NCI-H526 treated with DMSO at 0.1 percent for 48 hours (cell line): ENCODE data around the gene HOXA6.

Experiments
- DNase-seq: peaks from one replicate; lab custom pipeline; 2025; lab: John Stamatoyannopoulos, UW

The HOXA6 gene

DNA sequence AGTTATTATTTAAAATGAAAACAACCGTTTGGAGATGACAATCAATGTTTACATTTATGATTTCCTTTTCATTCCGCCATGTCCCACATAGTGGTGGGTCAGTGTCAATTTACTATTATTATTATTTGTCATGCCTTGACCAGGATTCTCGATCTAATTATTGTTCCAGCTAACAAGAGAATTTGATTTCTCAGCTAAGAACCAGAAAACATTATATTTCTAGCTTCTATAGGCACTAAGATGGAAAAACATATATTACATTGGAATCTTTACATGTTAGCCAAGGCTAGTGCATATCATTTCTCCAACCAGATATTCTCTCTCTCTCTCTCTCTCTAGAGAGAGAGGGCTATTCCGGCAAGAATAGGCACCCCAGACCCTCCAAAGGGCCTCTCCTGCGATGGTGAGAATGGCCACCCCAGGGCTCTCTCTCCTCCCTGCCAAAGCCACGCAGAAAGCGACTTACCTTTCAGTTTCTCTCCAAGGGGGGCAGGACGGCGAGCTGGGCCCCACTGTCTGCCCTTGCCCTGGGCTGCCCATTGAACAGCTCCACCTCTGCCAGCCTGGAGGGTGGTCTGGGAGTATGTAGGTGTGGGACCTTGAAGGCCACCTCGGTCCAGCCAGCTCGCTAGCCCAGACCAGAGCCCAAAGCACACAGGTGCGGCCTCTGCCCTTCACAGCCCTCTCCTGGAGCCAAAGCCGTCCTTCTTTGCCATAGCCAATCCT lies 2.4 kb upstream of the HOXA6 start:
- DNase-seq, result no peak

DNA sequence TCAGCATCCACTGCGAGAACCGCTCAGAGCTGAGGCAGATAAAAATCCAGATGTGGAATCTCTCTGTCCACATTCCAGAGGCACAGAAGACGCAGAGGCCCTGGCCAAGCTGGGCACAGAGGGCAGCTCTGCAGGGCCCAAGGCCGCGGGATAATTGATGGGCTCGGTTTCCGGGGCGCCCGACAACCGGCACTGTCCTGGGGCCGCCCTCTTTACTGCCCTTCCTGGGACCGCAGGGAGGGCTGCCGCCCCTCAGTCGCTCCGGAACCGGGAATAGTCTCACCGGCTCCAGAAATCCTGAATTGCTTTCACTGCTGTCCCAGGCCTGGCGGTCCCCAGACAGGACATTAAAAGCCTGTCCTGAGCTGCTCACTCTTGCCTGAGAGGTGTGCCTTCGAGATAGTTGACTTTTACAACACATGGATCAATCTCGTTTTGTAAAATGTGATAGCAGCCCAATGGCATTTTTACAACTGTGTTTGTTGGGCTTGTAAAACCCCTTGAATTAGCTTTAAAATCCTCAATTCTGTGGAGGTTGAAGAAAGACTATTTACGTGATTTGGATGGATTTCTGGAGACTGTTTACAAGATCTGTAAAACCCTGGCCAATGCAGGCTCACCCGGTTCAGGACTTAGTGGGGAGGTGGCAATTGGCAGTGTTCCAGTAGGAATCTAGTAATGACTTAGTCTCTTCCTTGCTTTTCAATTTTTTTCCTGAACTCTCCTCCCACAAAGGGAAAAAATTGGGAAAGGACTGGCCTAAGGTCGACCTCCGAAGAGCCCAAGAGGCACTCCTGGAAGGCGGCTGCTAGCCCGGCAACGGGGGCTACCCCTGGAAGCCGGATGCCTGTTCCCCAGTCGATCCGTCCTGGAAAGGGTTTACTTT lies 1.4 kb upstream of the HOXA6 start:
- no peak for DNase-seq

DNA sequence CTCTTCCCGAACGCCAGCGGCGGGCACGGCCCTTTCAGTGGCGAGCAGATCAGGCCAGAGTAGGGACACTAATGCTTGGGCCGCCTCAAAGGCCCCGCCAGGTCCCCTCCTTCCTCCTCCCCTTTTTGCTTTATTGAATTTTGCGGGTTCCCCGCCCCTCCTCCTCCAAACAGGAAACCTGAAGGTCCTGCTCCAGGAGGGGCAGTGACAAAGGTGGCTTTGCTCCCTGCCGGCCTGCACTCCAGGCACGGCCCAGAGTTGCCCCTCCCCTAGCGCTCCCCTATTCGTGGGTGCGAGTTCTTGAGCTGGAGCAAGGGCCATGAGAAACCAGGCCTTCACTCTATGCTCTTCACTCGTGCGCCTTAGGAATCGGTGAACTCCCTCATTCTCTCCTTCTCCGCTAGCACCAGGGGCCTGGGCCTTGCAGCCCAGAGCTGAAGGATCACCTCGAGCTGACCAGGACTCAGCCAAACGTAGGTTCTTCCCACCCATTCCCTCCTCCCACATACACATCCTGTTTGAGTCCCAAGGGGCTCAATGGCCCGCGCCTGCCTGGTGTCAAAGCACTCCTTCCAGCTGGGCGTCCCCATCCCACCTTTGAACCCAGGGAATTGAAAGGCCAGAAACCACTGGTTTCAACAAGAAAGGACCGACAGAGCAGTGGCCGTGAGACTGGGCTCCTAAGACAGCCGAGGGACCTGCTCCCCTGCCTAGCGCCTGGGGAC lies 619 bp upstream of the HOXA6 start:
- DNase-seq, result no peak

DNA sequence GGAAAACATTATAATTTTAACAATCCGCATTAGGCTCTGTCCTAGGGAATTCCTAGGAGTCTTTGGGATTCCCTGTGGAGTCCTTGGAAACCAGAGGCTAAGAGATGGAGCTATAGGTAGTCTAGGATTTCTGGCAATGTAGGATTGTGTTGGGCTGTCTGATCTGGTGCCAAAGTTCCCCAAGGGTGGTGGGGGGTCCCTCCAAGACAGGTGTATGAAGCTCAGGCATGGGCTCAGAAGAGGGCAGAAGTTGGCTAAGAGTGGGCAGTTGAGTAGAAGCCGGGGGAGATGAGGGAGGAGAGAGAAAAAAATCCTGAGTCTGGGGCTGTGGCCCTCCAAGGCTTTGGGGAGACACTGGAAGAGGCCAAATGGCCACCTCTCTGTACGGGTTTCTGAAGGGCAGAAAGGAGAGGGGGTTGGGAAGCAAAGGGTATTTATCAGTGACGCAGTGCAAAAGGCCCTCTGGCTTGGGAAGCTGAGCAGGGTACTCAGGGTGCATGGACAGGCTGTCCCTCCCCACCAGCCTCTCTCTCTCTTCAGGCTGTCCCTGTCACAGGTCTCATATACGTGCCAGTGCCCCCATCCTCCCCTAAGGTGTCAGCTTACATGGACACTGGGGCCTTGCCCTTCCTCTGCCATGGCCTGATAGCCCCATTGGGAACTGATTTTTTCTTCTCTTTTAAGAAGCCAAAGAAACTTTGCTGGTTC lies 929 bp downstream of the HOXA6 start:
- no peak for DNase-seq

DNA sequence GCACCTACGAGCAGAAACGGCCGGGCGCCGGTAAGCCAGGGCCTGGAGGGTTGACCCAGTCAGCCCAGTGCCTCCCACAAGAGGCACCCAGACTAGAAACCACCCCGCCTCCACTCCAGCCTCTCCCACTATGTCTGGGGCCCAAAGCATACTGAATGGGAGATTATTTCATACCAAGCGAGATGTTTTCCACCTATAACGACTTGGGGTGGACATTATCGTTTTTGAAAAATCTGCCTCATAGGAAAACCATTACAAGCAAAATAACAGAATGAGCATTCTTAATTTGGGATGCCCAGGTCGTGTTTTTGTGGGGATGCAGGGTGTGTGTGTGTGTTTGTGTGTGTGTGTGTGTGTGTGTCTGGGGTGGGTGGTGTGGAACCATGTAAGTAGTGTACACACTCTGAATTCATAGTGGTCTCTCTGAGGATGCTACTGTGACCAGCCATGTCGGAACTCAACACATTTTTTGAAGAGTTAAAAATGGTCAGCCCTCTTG lies 1.6 kb downstream of the HOXA6 start:
- DNase-seq, result no peak

DNA sequence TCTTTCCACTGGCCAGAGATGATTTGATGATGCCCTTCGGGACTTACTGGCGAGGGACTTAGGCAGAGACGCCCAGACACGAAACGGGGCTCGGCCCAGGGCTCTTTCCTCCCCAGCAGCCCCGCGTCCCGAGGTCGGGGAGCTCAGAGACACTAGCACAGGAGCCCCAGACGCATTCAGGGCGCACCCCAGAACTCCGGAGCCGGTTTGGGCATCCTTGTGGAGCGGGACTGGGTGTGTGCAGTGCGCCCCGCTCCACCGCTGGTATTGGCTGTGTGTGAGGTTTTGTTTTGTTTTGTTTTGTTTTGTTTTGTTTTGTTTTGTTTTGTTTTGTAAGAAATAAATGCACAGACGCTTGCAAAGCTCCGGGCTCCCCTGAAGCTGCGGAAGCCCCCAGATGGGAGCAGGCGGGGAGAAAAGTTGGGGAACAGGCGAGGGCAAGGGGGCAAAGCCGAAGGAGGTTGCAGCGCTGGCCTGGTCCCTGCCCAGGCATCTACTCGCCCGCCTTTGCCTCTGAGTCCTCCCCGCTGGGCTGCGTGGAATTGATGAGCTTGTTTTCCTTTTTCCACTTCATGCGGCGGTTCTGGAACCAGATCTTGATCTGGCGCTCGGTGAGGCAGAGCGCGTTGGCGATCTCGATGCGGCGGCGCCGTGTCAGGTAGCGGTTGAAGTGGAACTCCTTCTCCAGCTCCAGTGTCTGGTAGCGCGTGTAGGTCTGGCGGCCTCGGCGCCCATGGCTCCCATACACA lies 2.2 kb downstream of the HOXA6 start:
- no peak for DNase-seq

DNA sequence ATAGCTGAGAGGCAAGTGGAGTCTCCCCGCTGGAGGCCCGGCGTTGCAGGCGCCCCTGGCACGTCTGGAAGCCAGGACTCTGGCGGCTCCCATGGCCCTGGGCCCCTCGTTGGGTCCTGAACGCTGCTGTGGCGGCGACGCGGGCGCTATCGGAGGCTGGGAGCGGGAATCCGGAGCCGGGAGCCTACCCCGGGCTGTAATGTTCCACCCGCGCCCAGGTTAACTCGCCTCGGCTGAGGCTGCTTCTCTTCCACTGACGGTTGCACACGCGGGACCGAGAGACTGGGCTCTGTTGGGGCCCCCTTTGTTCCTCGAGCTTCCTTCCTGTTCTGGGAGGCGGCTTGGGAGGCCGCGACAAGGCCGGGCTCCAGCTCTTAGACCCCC lies 2.8 kb downstream of the HOXA6 start:
- DNase-seq, result no peak

DNA sequence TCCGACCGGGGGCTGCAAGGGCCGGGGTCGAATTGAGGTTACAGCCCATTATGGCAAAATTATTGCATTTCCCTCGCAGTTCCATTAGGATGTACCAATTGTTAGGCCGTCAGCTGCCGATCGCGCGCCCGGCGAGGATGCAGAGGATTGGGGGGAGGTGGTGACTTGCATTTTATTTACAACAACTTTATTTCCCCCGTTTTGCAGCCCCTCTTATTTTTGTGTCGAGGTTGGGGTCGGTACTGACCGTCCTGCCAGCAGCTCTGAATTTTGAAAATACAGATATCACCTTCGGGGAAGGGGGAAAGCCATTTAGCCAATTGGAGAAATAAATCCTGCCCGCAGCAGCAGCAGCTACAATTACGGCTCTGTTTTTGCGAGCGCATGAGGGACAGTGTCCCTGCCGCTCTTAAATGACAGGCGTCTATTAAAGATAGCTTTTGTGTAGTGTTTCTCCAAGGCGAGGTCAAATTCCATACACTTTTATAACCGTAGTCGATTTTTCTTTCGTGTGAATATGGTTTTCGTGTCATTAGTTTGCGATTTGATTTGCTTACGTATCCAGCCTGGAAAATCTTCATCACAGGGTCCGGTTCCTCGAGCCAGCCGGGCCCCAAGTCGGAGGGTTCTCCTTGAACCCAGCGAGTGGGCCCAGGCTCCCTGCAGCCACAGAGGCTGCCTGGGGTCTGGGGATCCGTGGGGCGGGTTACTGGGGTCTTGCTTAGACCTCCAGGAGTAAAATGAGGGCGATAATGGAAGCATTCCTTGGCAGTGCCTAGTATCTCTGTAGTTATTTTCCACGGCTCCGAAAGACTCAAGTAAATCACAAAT lies 3.4 kb downstream of the HOXA6 start:
- no peak for DNase-seq

DNA sequence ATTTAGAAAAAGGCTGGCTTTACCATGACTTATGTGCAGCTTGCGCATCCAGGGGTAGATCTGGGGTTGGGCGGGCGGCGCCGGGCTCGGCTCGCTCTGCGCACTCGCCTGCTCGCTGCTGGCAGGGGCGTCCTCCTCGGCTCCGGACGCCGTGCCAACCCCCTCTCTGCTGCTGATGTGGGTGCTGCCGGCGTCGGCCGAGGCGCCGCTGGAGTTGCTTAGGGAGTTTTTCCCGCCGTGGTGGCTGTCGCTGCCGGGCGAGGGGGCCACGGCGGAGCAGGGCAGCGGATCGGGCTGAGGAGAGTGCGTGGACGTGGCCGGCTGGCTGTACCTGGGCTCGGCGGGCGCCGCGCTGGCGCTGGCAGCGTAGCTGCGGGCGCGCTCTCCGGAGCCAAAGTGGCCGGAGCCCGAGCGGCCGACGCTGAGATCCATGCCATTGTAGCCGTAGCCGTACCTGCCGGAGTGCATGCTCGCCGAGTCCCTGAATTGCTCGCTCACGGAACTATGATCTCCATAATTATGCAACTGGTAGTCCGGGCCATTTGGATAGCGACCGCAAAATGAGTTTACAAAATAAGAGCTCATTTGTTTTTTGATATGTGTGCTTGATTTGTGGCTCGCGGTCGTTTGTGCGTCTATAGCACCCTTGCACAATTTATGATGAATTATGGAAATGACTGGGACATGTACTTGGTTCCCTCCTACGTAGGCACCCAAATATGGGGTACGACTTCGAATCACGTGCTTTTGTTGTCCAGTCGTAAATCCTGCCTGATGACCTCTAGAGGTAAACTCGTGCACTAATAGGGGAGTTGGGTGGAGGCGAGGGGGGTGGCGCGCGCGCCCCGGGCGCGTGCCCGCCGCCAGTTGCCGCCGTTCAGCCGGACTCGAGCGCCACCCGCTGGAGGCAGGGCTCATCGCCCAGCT lies 4.3 kb downstream of the HOXA6 start, which contains the start of gene HOXA5:
HOXA5 (minus strand) TSS at position 659 of the 927 bp plus-strand sequence; CDS start at position 585, 74 bp downstream.
- DNase-seq, result peak; percentile 99

DNA sequence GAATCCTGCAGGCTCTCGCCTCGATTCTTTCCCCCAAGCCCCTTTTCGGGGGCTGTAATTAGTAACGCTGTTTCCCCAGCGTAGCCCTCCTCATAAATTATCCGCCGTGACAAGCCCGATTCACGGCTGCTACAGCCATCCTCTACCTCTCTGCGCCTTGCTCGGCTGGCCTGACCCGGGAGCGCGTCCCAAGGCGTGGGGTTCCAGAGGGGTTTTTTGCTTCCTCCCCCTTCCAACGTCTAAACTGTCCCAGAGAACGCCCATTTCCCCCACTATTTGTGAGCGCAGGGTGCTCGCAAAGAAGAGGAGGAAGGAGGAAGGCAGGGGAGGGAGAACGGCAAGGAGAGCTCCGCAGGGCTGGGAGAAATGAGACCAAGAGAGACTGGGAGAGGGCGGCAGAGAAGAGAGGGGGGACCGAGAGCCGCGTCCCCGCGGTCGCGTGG lies 5.0 kb downstream of the HOXA6 start:
- DNase-seq, result no peak

DNA sequence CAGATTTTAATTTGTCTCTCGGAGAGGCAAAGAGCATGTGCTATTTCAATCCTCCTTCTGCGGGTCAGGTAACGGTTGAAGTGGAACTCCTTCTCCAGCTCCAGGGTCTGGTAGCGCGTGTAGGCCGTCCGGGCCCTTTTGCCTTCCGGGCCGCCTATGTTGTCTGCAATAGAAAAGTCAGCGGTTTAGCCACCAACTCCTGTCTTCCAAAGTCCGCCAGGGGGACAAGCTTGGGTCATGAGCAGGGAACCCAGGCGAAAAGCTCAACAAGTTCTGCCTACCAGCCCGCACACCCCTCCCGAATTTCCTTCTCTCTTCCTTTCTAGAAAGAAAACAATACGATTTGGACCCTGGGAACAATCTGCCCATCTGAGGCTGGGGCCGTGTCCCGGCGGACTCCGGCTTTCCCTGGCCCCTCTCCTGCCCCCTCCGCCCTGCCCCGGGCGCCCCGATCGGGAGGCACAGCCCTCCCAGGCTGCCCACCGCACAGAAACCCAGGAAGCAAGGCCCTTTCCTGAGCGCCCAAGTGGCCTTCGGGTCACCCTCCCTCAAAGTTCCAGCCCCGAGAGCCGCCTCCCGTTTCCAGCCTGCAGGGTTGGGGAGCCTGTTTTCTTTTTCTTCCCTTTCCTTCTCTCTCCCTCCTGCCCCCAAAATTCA lies 5.5 kb downstream of the HOXA6 start:
- DNase-seq, result no peak

DNA sequence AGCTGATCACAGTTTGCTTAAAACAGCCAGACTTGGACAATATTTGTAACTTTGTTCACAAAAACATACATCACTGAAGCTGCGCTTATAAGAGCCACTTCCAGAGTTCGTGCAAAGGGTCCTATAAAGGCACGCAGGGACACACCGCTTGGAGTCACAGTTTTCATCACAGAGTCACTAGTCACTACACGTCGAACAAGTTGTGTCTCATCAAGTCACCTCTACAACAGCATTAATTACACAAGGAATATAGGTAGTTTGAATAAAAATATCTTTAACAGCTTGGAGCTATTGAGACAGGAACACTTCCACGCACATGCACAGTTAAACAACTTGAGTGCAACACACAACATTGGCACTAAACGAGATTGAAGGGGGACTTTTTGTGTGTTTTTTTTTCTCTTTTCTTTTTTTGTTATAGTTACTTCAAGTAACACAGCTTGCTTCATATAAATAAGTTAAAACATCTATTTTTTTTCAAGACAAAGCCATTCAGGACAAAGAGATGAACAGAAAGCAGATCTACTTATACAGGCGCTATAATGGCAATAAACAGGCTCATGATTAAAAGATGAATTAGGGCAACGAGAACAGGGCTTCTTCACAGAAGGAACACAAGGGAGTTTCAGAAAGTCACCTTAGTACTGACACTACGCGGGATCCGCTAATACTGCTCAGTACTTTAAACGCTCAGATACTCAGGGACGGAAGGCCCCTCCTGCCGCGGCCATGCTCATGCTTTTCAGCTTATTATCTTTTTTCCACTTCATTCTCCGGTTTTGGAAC lies 6.2 kb downstream of the HOXA6 start:
- DNase-seq, result no peak

DNA sequence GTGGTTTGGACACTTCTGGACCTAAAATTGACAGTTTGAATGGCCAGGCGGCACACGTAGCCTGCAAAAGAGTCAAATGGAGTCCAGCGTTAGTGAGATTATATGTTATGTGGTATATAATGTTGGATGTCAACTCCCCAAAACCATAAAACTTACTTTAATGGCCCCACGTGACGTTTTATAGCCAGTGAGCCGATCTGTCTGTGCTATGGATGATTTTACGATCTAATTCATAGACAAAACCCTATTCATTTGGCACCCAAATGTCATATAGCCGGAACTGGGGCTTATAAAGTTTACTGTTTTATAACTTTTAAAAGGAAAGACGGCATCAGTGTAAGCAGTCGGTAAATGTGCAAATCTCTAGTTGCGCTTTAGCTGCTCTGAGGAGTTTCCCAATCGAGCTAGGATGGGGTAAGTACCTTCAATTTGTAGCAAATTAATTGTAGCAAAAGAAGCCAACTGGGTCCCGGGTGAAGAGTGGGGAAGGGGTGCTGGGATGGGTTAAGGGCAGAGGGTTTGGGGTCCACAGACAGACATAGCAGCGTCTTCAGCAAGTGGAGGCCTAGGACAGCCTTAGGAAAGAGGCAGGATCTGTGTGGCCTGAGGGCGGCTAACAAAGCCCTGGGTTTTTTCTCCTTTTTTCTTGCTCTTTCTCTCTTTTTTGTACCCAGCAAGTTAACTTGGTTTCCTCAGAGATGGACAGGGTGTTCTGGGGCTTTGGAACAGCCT lies 7.3 kb downstream of the HOXA6 start:
- DNase-seq, result no peak

DNA sequence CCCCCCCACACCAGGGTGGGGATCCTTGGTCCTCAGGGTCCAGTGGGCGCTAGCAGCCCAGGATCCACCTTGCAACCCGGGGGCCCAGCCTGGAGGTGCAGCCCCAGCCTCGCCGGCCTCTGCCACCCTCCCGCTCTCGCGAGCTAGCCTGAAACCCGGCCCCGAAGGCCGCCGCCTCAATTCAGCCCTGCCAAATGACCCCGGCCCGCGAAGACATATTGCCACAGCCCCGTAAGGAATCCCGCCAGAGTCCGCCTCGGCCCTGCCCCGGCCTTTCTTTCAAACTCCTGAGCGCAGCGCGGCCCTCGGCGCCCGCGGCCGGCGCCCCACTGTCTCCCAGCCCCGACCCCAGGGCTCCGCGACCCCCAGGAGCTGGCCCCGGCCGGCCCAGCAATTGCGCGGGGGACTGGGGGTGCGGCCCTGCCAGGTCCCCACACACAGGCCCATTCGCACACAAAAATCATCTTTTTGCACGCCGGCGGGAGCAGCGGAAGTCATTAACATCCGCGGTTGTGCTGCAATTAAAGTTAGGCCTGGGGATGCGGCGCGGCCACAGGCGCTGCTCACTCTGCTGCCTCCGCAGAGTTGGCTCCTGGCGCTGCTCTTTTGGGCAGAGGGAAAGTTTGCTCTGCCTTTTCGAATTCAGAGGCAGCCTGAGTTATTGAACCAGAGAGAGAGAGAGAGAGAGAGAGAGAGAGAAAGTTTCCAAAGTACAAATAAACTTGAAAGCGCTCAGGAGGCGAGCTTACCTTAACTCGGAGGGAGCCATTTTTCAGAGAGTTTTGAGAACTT lies 8.0 kb downstream of the HOXA6 start:
- DNase-seq, result no peak

DNA sequence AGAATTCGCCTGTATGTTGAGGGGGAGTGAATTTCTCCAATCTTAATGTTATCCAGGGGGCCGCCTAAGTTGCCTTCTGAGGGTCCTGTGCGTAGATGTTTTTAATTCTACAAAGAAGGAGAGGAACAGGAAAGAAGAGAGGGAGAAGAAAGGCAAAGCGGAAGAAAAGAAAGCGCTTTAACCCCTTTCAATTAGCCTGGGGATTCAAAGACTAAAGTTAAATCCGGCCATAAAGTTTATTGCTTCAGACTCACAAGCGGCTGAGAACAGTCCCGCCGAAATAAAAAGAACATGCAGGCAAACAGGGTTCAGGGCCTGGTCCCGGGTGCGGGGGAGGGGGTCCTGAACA lies 8.6 kb downstream of the HOXA6 start:
- DNase-seq, result no peak

DNA sequence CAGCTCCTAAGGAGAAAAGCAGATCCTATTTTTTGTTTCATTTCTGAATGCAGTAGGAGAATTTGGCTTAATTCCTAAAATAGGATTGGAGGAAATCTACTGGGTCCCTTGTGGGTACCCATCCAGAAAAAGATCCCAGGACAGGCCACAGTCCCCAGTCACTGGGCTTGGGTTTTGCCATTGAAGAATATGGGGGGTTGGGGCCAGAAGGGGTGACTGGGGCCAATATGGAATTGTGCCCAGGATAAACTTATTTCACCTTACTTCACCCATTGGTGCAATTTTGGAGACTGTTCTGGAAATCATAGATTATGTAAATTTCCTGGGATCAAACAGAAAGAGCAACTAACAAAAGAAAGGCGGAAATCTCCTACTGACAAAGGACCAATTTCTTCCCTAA lies 9.1 kb downstream of the HOXA6 start:
- DNase-seq, result no peak
